Measurements from ENCODE around the gene DCC.

DNA sequence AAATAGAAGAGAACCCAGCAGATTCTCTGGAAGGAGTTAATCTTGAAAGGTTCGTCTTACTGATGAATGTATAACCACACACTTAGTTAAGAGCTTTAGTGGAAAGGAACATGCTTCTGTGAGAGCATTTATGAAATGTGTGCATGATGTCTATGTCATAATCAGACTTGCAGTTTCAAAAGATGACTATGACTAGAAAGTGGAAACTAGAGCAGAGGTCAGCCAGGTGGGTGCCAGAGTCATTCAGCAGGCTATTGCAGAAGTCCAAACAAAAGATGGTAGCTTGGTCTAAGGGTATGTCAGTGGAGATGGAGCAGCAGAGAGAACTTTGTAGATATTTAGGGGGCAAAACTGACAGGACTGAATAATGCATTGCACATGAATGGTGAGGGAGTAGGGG, 825.8 kb downstream of the DCC start:
- TF ChIP-seq, protein P1, sequence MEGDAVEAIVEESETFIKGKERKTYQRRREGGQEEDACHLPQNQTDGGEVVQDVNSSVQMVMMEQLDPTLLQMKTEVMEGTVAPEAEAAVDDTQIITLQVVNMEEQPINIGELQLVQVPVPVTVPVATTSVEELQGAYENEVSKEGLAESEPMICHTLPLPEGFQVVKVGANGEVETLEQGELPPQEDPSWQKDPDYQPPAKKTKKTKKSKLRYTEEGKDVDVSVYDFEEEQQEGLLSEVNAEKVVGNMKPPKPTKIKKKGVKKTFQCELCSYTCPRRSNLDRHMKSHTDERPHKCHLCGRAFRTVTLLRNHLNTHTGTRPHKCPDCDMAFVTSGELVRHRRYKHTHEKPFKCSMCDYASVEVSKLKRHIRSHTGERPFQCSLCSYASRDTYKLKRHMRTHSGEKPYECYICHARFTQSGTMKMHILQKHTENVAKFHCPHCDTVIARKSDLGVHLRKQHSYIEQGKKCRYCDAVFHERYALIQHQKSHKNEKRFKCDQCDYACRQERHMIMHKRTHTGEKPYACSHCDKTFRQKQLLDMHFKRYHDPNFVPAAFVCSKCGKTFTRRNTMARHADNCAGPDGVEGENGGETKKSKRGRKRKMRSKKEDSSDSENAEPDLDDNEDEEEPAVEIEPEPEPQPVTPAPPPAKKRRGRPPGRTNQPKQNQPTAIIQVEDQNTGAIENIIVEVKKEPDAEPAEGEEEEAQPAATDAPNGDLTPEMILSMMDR (IDR thresholded peaks at IDR 0.05) = no peak
- TF ChIP-seq POLR2AphosphoS5 (IDR thresholded peaks at IDR 0.05) = no peak
- TF ChIP-seq POLR2A (IDR thresholded peaks at IDR 0.05) = no peak

All from transverse colon (tissue), 4 donors.